ENCODE data around the gene SMYD4.

- TF ChIP-seq ZSCAN32 (CRISPR knock-in tag; IDR thresholded peaks at IDR 0.05) (no peak), CTCF (IDR thresholded peaks at IDR 0.05 in 2 of 3, conservative IDR thresholded peaks at IDR 0.05 in 1 of 3; ENCODE audit: insufficient read depth in 2 of 3, low read depth in 1 of 3, low read length in 3 of 3) (no peak), USF1 (CRISPR knock-in tag; IDR thresholded peaks at IDR 0.05) (no peak), RAD21 (CRISPR knock-in tag; conservative IDR thresholded peaks at IDR 0.05 in 1 of 2, IDR thresholded peaks at IDR 0.05 in 1 of 2) (no peak), NR2C1 (IDR thresholded peaks at IDR 0.05) (no peak), NR2C1 (tag; IDR thresholded peaks at IDR 0.05) (no peak), MYC (IDR thresholded peaks at IDR 0.05; ENCODE audit: low read depth, low read length) (no peak), MYC (CRISPR knock-in tag; IDR thresholded peaks at IDR 0.05; ENCODE audit: borderline replicate concordance, low read depth) (no peak), NCOR1 (IDR thresholded peaks at IDR 0.05) (no peak), ZNF274 (IDR thresholded peaks at IDR 0.05; ENCODE audit: borderline replicate concordance, low read depth, low read length) (no peak), JUN (IDR thresholded peaks at IDR 0.05; ENCODE audit: borderline replicate concordance, low read depth, low read length) (no peak), JUN (CRISPR knock-in tag; IDR thresholded peaks at IDR 0.05; ENCODE audit: borderline replicate concordance) (no peak), POLR2AphosphoS5 (IDR thresholded peaks at IDR 0.05; ENCODE audit: control insufficient read depth, insufficient read depth, low read depth, low read length) (no peak), CUX1 (CRISPR knock-in tag; IDR thresholded peaks at IDR 0.05) (no peak), ETV1 (tag; conservative IDR thresholded peaks at IDR 0.05; ENCODE audit: low read depth) (no peak), ZBTB1 (CRISPR knock-in tag; IDR thresholded peaks at IDR 0.05; ENCODE audit: borderline replicate concordance, low read depth) (no peak)
Observed at GRCh38 chr17:1873418-1873817, 43.7 kb upstream of the SMYD4 start.

All from K562 (cell line).